WI38 (cell line): ENCODE data around the gene TGM4.

Source experiments
- H3K4me3 ChIP-seq: 2 replicates; pipeline ENCODE4 v1.5.1; 2011; ENCODE audit warnings: low read depth, mild to moderate bottlenecking, control low read depth, low read length
- CTCF ChIP-seq: IDR thresholded peaks from 2 replicates; pipeline ENCODE4 v1.5.1; 2012; ENCODE audit warnings: low read depth, mild to moderate bottlenecking, control low read depth, low read length

TGM4 gene

GRCh38 chr3:44883213-44883955, 9.0 kb downstream of the TGM4 start:
- TF ChIP-seq CTCF, result no peak
- no peak overlapping the region for H3K4me3 ChIP-seq

- H3K4me3 ChIP-seq, result no peak overlapping the region
- TF ChIP-seq CTCF, result no peak
These were observed 9.6 kb downstream of the TGM4 start for GRCh38 chr3:44883999-44884431.

GRCh38 chr3:44885618-44886017, 11.2 kb downstream of the TGM4 start:
- no peak for TF ChIP-seq CTCF

GRCh38 chr3:44886561-44886960, 12.2 kb downstream of the TGM4 start:
- no peak for TF ChIP-seq CTCF
- no peak overlapping the region for H3K4me3 ChIP-seq

More at GRCh38 chr3:44885618-44886017, 11.2 kb downstream of the TGM4 start:
- no peak overlapping the region for H3K4me3 ChIP-seq

- no peak for TF ChIP-seq CTCF
- no peak overlapping the region for H3K4me3 ChIP-seq
These were observed 12.7 kb downstream of the TGM4 start for GRCh38 chr3:44887101-44887500.

- H3K4me3 ChIP-seq, result no peak overlapping the region
- TF ChIP-seq CTCF, result no peak
These were observed 15.8 kb downstream of the TGM4 start for GRCh38 chr3:44890258-44890657.

GRCh38 chr3:44890852-44891251, 16.4 kb downstream of the TGM4 start:
- no peak overlapping the region for H3K4me3 ChIP-seq
- no peak for TF ChIP-seq CTCF
